ENCODE data around the gene EYA2.

DNA sequence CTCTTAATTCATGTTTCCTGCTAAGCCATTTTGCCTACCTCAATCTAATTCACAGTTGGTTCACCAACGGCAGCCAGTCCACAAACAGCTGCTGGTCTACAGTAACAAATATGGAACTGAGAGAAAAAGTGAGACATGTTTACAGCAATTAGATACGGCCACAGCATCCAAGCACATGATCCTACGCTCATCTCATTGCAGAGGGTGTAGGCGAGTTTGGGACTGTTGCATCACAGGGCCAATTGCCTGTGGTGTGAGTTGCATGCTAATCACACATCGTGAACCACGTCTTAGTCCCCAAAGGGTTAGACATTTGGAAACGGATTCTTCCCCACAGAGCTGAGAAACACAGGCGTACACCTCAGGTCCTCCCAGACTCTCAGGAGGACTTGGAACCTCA is 166.9 kb downstream of the EYA2 start:
- TF ChIP-seq, protein P1, sequence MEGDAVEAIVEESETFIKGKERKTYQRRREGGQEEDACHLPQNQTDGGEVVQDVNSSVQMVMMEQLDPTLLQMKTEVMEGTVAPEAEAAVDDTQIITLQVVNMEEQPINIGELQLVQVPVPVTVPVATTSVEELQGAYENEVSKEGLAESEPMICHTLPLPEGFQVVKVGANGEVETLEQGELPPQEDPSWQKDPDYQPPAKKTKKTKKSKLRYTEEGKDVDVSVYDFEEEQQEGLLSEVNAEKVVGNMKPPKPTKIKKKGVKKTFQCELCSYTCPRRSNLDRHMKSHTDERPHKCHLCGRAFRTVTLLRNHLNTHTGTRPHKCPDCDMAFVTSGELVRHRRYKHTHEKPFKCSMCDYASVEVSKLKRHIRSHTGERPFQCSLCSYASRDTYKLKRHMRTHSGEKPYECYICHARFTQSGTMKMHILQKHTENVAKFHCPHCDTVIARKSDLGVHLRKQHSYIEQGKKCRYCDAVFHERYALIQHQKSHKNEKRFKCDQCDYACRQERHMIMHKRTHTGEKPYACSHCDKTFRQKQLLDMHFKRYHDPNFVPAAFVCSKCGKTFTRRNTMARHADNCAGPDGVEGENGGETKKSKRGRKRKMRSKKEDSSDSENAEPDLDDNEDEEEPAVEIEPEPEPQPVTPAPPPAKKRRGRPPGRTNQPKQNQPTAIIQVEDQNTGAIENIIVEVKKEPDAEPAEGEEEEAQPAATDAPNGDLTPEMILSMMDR (IDR thresholded peaks at IDR 0.05): no peak
- no peak for TF ChIP-seq POLR2A (IDR thresholded peaks at IDR 0.05)

Data from sigmoid colon (tissue), 3 donors.